Naive B cell (primary cell): ENCODE results near the gene TF. TPM values are rescaled to one million over a fixed set of nuclear protein-coding genes. Genes with fewer than 3 reads are reported as not detected.
"Not testable (repeated sequence)": the region's sequence is repeated elsewhere in the genome, so short reads cannot be mapped to it uniquely, and the experiment has no call there.

ENCODE experiments used
- ATAC-seq, 2 donors: fragments of 150-1000 bp; cut with Tn5 transposase; 2 replicates each; pipeline ENCODE4 v1.10.0; 2021; ENCODE audit warnings: low read depth in 2 of 2, mild to moderate bottlenecking in 2 of 2, moderate library complexity in 2 of 2
- DNase-seq: peaks from one replicate; pipeline ENCODE4 v3.0.0; 2022
- H3K27ac Mint-ChIP-seq, 6 donors: one replicate each; pipeline ENCODE4 v1.8.0; 2020 to 2022; ENCODE audit warnings: mild to moderate bottlenecking in 6 of 6, mixed read lengths in 6 of 6, moderate library complexity in 5 of 6, inconsistent platforms in 2 of 6
- H3K27me3 Mint-ChIP-seq, 3 donors: one replicate each; pipeline ENCODE4 v1.8.0; 2021 to 2022; ENCODE audit warnings: mixed read lengths in 3 of 3, mild to moderate bottlenecking in 1 of 3
- H3K36me3 Mint-ChIP-seq, 2 donors: one replicate each; pipeline ENCODE4 v1.8.0; 2020 to 2022; ENCODE audit warnings: mixed read lengths in 2 of 2, inconsistent platforms in 1 of 2, mild to moderate bottlenecking in 1 of 2
- H3K4me1 Mint-ChIP-seq, 3 donors: one replicate each; pipeline ENCODE4 v1.8.0; 2020 to 2022; ENCODE audit warnings: mixed read lengths in 3 of 3, inconsistent platforms in 1 of 3, mild to moderate bottlenecking in 1 of 3, moderate library complexity in 1 of 3
- H3K4me3 Mint-ChIP-seq, 8 donors: one replicate each; pipeline ENCODE4 v1.8.0; 2020 to 2022; ENCODE audit warnings: mild to moderate bottlenecking in 8 of 8, mixed read lengths in 8 of 8, moderate library complexity in 8 of 8, inconsistent platforms in 2 of 8
- H3K9me3 Mint-ChIP-seq, 7 donors: one replicate each; pipeline ENCODE4 v1.8.0; 2020 to 2022; ENCODE audit warnings: mixed read lengths in 7 of 7, mild to moderate bottlenecking in 5 of 7, inconsistent platforms in 2 of 7, moderate library complexity in 1 of 7
- polyA plus RNA-seq, 6 donors: library from polyadenylated mRNA; unstranded; fragments of 300-500 nt; fragmentation: Illumina TruSeq; gene quantifications; one replicate each; pipeline ENCODE4 v1.2.3, GENCODE V29; 2021; ENCODE audit warnings: low read depth in 6 of 6

Gene TF
- polyA plus RNA-seq, 6 donors from 2014 or later: 0.24 to 0.29 TPM; not detected in 4

DNA sequence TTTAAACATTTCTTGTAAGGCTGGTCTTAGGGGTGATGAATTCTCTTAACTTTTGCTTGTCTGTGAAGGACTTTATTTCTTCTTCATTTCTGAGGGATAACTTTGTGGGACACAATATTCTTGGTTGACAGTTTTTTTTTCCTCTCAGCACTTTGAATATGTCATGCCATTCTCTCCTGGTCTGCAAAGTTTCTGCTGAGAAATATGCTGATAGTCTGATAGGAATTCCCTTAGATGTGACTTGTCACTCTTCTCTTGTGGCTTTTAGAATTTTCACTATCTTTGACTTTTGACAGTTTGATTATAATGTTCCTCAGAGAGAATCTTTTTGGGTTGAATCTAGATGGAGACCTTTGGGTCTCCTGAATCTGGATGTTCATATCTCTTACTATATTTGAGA is 23.3 kb upstream of the TF start:
- no peak for ATAC-seq
- H3K27ac Mint-ChIP-seq: no peak overlapping the region
- H3K9me3 Mint-ChIP-seq: peaks cover 5 to 42% (median 31%) of the 10 kb centered on the region in 7 donors
- no peak for DNase-seq
- H3K4me3 Mint-ChIP-seq: no peak overlapping the region
- peaks cover 5 to 11% (median 7%) of the 10 kb centered on the region in 3 donors for H3K27me3 Mint-ChIP-seq
- peaks cover 9 to 16% of the 10 kb centered on the region in 2 donors for H3K36me3 Mint-ChIP-seq
- no peaks in the 10 kb centered on the region for H3K4me1 Mint-ChIP-seq

DNA sequence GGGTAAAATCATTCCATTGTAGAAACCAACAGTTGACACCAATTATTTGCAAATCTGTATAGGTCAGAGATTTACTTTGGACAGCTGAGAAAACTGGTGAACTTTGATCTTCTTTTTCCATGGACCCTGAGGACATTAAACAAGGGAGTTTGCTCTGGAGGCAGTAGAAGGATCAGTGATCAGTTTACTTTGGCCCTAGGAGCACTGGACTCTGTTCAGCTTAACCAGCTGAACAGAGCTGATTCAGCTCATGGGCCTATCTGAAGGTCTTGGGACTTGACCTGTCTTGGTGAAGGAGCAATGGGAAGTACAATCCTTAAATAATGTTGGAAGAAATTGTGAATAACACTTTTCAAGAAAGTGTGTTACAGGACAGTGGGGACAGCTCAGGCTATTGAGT is 15.2 kb upstream of the TF start:
- ATAC-seq: no peak
- Mint-ChIP-seq H3K36me3 (peaks cover 0 to 10% of the 10 kb centered on the region in 2 donors), H3K27ac (no peak overlapping the region), H3K9me3 (peaks cover 5 to 27% (median 14%) of the 10 kb centered on the region in 7 donors), H3K4me3 (no peak overlapping the region), H3K27me3 (peaks cover 25 to 43% (median 40%) of the 10 kb centered on the region in 3 donors), H3K4me1 (no peaks in the 10 kb centered on the region)
- no peak for DNase-seq

DNA sequence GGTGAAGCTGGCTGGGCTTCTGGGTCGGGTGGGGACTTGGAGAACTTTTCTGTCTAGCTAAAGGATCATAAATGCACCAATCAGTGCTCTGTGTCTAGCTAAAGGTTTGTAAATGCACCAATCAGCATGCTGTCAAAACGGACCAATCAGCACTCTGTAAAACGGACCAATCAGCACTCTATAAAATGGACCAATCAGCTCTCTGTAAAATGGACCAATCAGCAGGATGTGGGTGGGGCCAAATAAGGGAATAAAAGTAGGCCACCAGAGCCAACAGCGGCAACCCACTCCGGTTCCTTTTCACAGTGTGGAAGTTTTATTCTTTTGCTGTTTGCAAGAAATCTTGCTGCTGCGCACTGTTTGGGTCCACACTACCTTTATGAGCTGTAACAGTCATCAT is 14.0 kb upstream of the TF start:
- not testable (repeated sequence) for H3K4me3 Mint-ChIP-seq, DNase-seq, H3K4me1 Mint-ChIP-seq, ATAC-seq, H3K36me3 Mint-ChIP-seq, H3K27ac Mint-ChIP-seq
- H3K9me3 Mint-ChIP-seq: peaks cover 5 to 27% (median 12%) of the 10 kb centered on the region in 7 donors
- H3K27me3 Mint-ChIP-seq: peaks cover 25 to 52% (median 40%) of the 10 kb centered on the region in 3 donors

DNA sequence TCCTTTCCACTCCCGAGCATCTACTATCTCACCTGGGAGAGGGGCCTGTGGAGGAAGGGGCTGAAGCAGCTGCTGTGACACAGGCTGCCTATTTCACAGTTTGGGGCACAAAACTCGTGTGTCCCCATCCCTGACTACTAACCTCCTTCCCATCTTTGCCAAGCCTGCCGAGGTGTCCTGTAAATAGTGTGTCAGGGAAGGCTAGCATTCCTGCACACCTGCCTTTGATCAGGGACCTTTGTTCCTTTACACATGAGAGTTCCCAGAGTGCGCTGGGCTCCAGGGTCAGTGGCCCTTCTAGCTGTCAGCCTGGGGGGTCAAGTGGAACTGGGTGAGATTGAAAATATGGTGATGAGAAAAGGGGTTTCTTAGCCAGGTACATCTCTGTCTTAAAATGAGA is 13.0 kb upstream of the TF start:
- H3K4me3 Mint-ChIP-seq: no peak overlapping the region
- peaks cover 0 to 10% of the 10 kb centered on the region in 2 donors for H3K36me3 Mint-ChIP-seq
- H3K27me3 Mint-ChIP-seq: peaks cover 25 to 52% (median 40%) of the 10 kb centered on the region in 3 donors
- H3K27ac Mint-ChIP-seq: no peak overlapping the region
- DNase-seq (no peak), ATAC-seq (no peak)
- H3K9me3 Mint-ChIP-seq: peaks cover 5 to 30% (median 12%) of the 10 kb centered on the region in 7 donors
- H3K4me1 Mint-ChIP-seq: no peaks in the 10 kb centered on the region

DNA sequence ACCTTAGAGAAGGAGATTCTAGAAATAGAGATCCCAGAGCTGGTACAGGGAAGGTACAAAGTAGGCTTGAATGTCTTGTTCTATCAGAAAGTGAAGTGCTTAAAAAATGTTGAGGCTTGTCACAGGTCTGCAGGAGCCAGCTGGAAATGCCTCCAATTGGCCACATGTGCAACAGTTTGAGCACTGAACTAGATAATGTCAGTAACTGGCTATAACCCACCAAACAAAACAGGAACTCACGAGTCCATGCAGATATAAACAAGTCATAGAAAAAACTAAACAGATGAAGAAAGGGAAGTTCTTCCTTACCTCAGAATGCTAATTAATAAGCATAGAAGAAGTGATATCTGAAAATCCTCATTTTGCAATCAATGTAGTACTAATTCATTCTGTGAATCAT is 11.9 kb upstream of the TF start:
- H3K36me3 Mint-ChIP-seq: peaks cover 0 to 9% of the 10 kb centered on the region in 2 donors
- DNase-seq (no peak), ATAC-seq (no peak)
- H3K27me3 Mint-ChIP-seq: peaks cover 25 to 50% (median 40%) of the 10 kb centered on the region in 3 donors
- no peaks in the 10 kb centered on the region for H3K4me1 Mint-ChIP-seq
- peaks cover 5 to 32% (median 15%) of the 10 kb centered on the region in 7 donors for H3K9me3 Mint-ChIP-seq
- no peak overlapping the region for H3K27ac Mint-ChIP-seq
- no peak overlapping the region for H3K4me3 Mint-ChIP-seq

DNA sequence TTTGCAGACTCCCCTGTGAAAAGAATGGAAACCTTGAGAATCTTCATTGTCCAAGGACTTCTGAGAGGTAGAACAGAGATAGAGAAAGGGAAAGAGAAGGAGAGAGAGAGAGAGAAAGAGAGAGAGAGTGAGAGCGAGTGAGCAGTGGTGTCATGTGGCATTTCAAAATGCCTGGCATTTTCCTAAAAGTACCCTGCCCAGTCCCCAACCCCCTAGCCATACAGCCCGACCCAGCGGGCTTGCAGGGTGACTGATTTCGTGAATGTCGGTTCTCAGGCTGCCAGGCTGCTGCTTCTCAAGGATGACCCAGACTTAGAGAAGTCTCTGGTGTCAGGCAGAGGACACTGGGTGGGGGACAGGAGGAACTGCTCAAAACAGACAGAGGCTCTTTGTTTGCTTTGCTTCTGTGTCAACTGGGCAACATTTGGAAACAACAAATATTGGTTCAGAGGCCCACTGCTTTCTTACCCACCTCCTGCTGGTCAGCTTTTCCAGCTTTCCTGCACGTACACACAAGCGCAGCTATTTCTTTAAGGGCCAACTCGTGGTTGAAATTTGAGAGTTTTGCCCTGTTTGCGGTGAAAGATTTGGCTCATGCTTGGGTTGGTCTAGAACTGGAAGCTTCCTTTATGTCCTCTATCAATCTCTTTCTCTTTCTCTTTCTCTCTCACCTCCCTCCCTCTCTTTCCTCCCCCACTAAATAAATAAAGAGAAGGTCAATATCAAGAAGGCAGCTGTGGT is 3.7 kb upstream of the TF start:
- Mint-ChIP-seq H3K36me3 (no peaks in the 10 kb centered on the region), H3K27me3 (peaks cover 25 to 49% (median 39%) of the 10 kb centered on the region in 3 donors), H3K27ac (no peak overlapping the region), H3K4me1 (peaks cover 0 to 4% (median 0%) of the 10 kb centered on the region in 3 donors), H3K9me3 (peaks cover 0 to 15% (median 12%) of the 10 kb centered on the region in 7 donors), H3K4me3 (peak overlapping the region in 1 of 8 donors; percentile 33)
- ATAC-seq (no peak), DNase-seq (no peak)

DNA sequence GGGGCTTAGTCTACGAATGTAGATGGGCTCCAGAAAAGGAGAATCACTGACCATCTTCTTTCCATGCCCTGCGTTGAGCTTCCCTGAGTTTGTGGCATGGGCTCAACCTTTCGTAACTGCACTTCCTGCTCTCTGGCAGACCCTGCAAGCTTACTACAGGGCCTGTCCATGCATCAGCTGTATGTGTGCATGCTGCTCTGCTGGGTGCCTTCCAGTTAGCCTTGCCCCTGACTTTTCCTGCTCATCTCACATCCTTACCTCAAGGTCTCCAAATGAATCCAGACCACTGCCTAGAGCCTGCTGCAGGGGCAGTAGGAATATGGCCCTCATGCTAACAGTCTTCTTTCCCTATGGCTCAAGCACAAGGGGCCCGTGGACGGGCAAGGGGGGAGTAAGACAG is 2.0 kb upstream of the TF start:
- Mint-ChIP-seq H3K4me1 (peaks cover 0 to 4% (median 0%) of the 10 kb centered on the region in 3 donors), H3K36me3 (no peaks in the 10 kb centered on the region), H3K27me3 (peaks cover 33 to 61% (median 52%) of the 10 kb centered on the region in 3 donors), H3K4me3 (no peak overlapping the region), H3K27ac (no peak overlapping the region), H3K9me3 (peaks cover 0 to 9% (median 4%) of the 10 kb centered on the region in 7 donors)
- DNase-seq (no peak), ATAC-seq (no peak)

DNA sequence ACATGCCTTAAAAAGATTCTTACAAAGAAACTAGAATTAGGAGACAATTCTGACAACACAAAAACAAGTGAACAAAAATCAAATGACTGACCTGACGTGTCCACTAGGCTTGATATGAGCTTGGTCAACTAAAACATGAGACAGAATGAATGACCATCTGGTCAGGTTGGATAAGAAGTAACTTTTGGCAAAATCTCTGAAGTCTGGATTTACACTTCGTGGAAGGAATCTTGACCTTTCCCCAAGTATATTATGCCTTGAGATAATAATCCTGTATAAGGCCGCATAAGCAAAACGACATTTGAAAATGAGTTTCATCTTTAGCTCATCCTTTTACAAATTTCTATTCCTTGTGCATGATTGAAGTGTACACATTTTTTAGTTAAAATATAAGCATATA is 1.1 kb upstream of the TF start:
- no peak overlapping the region for H3K4me3 Mint-ChIP-seq
- peaks cover 0 to 4% (median 0%) of the 10 kb centered on the region in 3 donors for H3K4me1 Mint-ChIP-seq
- ATAC-seq (no peak), DNase-seq (no peak)
- H3K27me3 Mint-ChIP-seq: peaks cover 41 to 67% (median 60%) of the 10 kb centered on the region in 3 donors
- no peaks in the 10 kb centered on the region for H3K36me3 Mint-ChIP-seq
- peaks cover 0 to 6% (median 0%) of the 10 kb centered on the region in 7 donors for H3K9me3 Mint-ChIP-seq
- H3K27ac Mint-ChIP-seq: no peak overlapping the region

DNA sequence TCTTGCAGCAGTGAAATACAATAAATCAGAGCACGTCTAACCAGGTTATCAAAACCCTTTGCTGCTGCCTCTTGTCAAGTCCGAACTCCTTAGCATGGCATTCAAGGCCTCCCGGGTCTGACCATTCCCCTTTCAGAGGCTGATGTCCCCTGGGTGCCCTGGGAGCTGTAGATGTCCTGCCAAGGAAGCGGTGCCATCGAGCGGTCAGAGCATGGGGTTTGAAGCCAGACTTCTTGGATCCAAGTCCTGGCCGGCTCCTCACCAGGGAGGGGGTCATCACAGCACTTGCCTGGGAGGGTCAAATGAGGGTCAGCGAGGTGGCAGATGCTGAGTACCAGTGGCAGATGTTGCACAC is 496 bp downstream of the TF start:
- Mint-ChIP-seq H3K36me3 (no peaks in the 10 kb centered on the region), H3K4me3 (peak overlapping the region in 1 of 8 donors; percentile 78), H3K27ac (peak overlapping the region in 1 of 6 donors; percentile 70), H3K9me3 (peaks cover 0 to 2% (median 0%) of the 10 kb centered on the region in 7 donors), H3K27me3 (peaks cover 46 to 70% (median 61%) of the 10 kb centered on the region in 3 donors), H3K4me1 (peaks cover 0 to 4% (median 0%) of the 10 kb centered on the region in 3 donors)
- DNase-seq: no peak
- ATAC-seq: no peak

DNA sequence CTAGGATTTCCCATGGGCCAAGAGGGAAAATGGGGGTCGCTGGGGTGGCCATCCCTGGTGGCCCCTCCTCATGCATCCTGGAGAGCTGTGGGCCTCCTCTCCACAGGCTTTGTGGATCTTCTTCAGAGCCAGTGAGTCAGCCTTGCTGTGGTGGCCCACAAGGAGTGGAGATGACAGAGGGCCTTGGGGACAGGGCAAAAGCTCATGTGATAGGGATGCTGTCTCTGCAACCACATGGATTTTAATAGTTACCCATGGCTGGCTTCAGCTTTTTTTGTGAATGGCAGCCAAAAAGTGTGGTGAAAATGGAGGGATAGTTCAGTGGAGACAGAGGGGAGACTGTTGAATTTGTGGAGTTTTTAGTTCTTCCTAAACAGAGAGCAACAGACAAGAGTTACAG is 1.2 kb downstream of the TF start:
- no peaks in the 10 kb centered on the region for H3K36me3 Mint-ChIP-seq
- peaks cover 0 to 4% (median 0%) of the 10 kb centered on the region in 3 donors for H3K4me1 Mint-ChIP-seq
- H3K27ac Mint-ChIP-seq: no peak overlapping the region

DNA sequence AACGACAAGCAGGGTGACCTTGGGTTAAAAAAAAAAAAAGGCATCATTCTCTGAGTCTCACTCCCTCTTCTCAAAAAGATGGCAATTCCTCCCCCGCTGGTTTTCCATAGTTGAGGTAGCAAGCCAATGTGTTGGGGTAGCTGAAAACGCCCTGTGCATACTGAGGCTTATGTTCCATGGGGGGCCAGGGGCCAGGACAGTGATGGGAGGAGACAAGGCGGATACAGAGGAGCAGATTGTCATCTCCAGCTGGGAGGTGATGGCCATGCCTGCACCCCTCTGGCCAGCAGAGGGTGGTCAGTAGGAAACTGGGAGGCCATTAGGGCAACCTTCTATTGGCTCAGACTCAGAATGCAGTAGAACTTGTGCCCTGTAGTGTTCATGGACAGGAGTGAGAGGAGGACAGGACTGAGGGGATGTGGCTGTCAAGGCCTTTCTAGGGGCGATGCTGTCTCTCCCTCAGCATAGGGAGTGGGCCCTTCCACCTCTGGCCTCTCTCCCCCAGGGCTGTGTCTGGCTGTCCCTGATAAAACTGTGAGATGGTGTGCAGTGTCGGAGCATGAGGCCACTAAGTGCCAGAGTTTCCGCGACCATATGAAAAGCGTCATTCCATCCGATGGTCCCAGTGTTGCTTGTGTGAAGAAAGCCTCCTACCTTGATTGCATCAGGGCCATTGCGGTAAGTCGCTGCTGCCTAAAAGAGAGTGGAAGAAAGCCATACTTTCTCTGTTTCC is 1.9 kb downstream of the TF start:
- H3K27me3 Mint-ChIP-seq: peaks cover 52 to 63% (median 60%) of the 10 kb centered on the region in 3 donors
- DNase-seq (no peak), ATAC-seq (no peak)
- H3K36me3 Mint-ChIP-seq: no peaks in the 10 kb centered on the region
- H3K9me3 Mint-ChIP-seq: peaks cover 0 to 2% (median 0%) of the 10 kb centered on the region in 7 donors
- H3K4me3 Mint-ChIP-seq: no peak overlapping the region
- no peak overlapping the region for H3K27ac Mint-ChIP-seq
- peaks cover 0 to 4% (median 0%) of the 10 kb centered on the region in 3 donors for H3K4me1 Mint-ChIP-seq

More for the DNA sequence above, 1.2 kb downstream of the TF start:
- DNase-seq (no peak), ATAC-seq (no peak)
- peaks cover 0 to 2% (median 0%) of the 10 kb centered on the region in 7 donors for H3K9me3 Mint-ChIP-seq
- H3K27me3 Mint-ChIP-seq: peaks cover 46 to 65% (median 61%) of the 10 kb centered on the region in 3 donors
- no peak overlapping the region for H3K4me3 Mint-ChIP-seq

DNA sequence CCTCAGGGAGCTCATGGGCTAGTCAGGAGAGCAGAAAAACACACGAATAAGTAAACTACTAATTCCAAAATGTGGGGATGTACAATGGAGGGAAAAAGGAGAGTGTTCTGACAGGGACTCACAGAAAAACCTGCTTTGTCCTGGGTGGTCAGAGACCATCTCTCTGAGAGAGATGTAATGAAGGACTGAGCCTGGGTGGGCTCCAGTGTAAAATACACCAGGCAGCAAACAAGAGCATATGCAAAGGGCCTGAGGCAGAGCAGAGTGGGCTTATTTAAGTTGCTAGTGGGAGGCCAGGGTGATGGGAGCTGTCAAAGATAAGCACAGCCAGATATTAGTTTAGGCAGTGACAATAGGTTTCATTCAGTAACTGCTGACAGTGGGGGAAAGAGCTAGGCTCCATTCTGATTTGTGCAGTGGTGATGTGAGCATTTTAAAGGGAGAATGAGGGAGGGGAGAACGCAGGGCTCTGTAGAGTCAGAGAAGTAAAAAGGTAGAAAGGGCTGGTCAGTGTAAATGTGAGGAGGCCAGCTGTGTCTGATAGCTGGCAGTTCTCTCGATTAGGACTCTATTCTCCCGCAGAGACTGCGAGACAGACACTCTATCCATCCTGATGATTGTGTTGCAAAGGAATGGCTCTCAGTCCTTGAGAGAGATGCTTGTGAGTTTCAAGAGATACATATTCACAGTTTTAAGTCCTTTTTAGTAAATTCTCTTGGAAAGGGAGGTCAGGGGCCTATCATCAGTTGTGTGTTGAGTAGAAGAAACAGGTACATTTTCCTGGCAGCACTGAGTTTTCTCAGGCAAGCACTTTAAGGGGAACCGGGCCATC is 3.5 kb downstream of the TF start:
- Mint-ChIP-seq H3K9me3 (peaks cover 0 to 2% (median 0%) of the 10 kb centered on the region in 7 donors), H3K4me1 (peaks cover 0 to 4% (median 0%) of the 10 kb centered on the region in 3 donors), H3K27me3 (peaks cover 46 to 55% (median 48%) of the 10 kb centered on the region in 3 donors), H3K36me3 (no peaks in the 10 kb centered on the region), H3K27ac (no peak overlapping the region), H3K4me3 (no peak overlapping the region)
- no peak for DNase-seq
- ATAC-seq: no peak

DNA sequence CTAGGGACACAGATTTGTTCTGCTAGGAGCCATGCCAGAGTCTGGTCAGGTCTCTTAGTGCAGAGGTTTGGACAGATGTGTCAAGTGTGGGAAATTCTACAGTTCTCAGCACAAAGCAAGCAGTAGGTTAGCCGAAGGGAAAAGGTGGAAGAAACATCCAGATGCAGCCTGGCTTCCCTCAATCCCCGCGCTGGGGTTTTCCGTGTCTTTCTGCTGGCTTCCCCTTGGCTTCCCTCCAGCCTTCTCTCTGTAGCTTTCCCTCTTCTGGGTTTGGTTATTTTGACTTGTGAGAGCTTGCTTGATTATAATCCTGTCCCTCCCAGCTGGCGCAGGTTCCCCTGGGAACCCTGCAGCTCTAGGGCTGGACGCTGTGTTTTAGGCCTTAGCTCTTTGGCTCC is 4.1 kb downstream of the TF start:
- Mint-ChIP-seq H3K9me3 (peaks cover 0 to 2% (median 0%) of the 10 kb centered on the region in 7 donors), H3K36me3 (no peaks in the 10 kb centered on the region), H3K27ac (no peak overlapping the region), H3K4me3 (no peak overlapping the region), H3K27me3 (peaks cover 43 to 56% (median 45%) of the 10 kb centered on the region in 3 donors), H3K4me1 (peaks cover 0 to 4% (median 0%) of the 10 kb centered on the region in 3 donors)
- DNase-seq: no peak
- ATAC-seq: no peak
